ENCODE data around the gene TENM3.

The TENM3 gene

GRCh38 chr4:182766857-182767250 lies 523.7 kb downstream of the TENM3 start:
- Histone ChIP-seq H3K79me2 (ENCODE audit: control insufficient read depth, low read length) (no peaks in the 10 kb centered on the region), H3K27ac (ENCODE audit: low read depth, low read length) (no peak overlapping the region), H4K20me1 (ENCODE audit: control insufficient read depth, insufficient read depth, low read depth, low read length) (no peaks in the 10 kb centered on the region), H3K4me2 (ENCODE audit: low read length) (no peak overlapping the region), H3F3A (ENCODE audit: control insufficient read depth, insufficient read depth) (no peaks in the 10 kb centered on the region), H3K9me3 (ENCODE audit: control insufficient read depth, insufficient read depth, low read length) (no peaks in the 10 kb centered on the region), H3K9me2 (replicated peaks; ENCODE audit: control insufficient read depth, low read length) (no peaks in the 10 kb centered on the region), H3K4me3 (ENCODE audit: low read length) (no peak overlapping the region), H3K4me1 (ENCODE audit: control insufficient read depth, low read length) (no peaks in the 10 kb centered on the region), H3K27me3 (ENCODE audit: control insufficient read depth, low read length) (no peaks in the 10 kb centered on the region), H3K36me3 (ENCODE audit: control insufficient read depth, low read length) (no peaks in the 10 kb centered on the region)
- TF ChIP-seq CTCF (IDR thresholded peaks at IDR 0.05; ENCODE audit: low read depth, low read length, poor library complexity, severe bottlenecking) (no peak), EZH2phosphoT487 (IDR thresholded peaks at IDR 0.05; ENCODE audit: borderline replicate concordance, low read length) (no peak)

- Histone ChIP-seq H3K79me2 (ENCODE audit: control insufficient read depth, low read length) (no peaks in the 10 kb centered on the region), H3K4me1 (ENCODE audit: control insufficient read depth, low read length) (no peaks in the 10 kb centered on the region), H3K4me3 (ENCODE audit: low read length) (no peak overlapping the region), H3K27me3 (ENCODE audit: control insufficient read depth, low read length) (no peaks in the 10 kb centered on the region), H3K9me2 (replicated peaks; ENCODE audit: control insufficient read depth, low read length) (no peaks in the 10 kb centered on the region), H3K36me3 (ENCODE audit: control insufficient read depth, low read length) (no peaks in the 10 kb centered on the region), H4K20me1 (ENCODE audit: control insufficient read depth, insufficient read depth, low read depth, low read length) (no peaks in the 10 kb centered on the region), H3K9me3 (ENCODE audit: control insufficient read depth, insufficient read depth, low read length) (no peaks in the 10 kb centered on the region), H3K4me2 (ENCODE audit: low read length) (no peak overlapping the region), H3F3A (ENCODE audit: control insufficient read depth, insufficient read depth) (no peaks in the 10 kb centered on the region), H3K27ac (ENCODE audit: low read depth, low read length) (no peak overlapping the region)
- TF ChIP-seq EZH2phosphoT487 (IDR thresholded peaks at IDR 0.05; ENCODE audit: borderline replicate concordance, low read length) (no peak), CTCF (IDR thresholded peaks at IDR 0.05; ENCODE audit: low read depth, low read length, poor library complexity, severe bottlenecking) (no peak)
Observed at GRCh38 chr4:182768838-182769237, 525.6 kb downstream of the TENM3 start.

GRCh38 chr4:182770259-182770995 lies 527.2 kb downstream of the TENM3 start:
- H3K27ac ChIP-seq (ENCODE audit: low read depth, low read length): no peak overlapping the region
- no peaks in the 10 kb centered on the region for H3K79me2 ChIP-seq (ENCODE audit: control insufficient read depth, low read length)
- H3K9me3 ChIP-seq (ENCODE audit: control insufficient read depth, insufficient read depth, low read length): no peaks in the 10 kb centered on the region
- H3K4me1 ChIP-seq (ENCODE audit: control insufficient read depth, low read length): no peaks in the 10 kb centered on the region
- no peaks in the 10 kb centered on the region for H3K27me3 ChIP-seq (ENCODE audit: control insufficient read depth, low read length)
- H4K20me1 ChIP-seq (ENCODE audit: control insufficient read depth, insufficient read depth, low read depth, low read length): no peaks in the 10 kb centered on the region
- no peak overlapping the region for H3K4me3 ChIP-seq (ENCODE audit: low read length)
- H3F3A ChIP-seq (ENCODE audit: control insufficient read depth, insufficient read depth): no peaks in the 10 kb centered on the region
- no peaks in the 10 kb centered on the region for H3K9me2 ChIP-seq (replicated peaks; ENCODE audit: control insufficient read depth, low read length)
- H3K36me3 ChIP-seq (ENCODE audit: control insufficient read depth, low read length): no peaks in the 10 kb centered on the region
- H3K4me2 ChIP-seq (ENCODE audit: low read length): no peak overlapping the region
- TF ChIP-seq EZH2phosphoT487 (IDR thresholded peaks at IDR 0.05; ENCODE audit: borderline replicate concordance, low read length) (no peak), CTCF (IDR thresholded peaks at IDR 0.05; ENCODE audit: low read depth, low read length, poor library complexity, severe bottlenecking) (no peak)
